NCI-H2196 treated with DMSO at 0.1 percent for 48 hours (cell line): ENCODE data around the gene SH3PXD2A.
A peak's percentile ranks its signal among the peaks of the same experiment; 100 is the strongest.

Experiments
- DNase-seq: peaks from one replicate; lab custom pipeline; 2025; ENCODE audit not compliant: unreplicated experiment; lab: John Stamatoyannopoulos, UW

SH3PXD2A gene

GRCh38 chr10:103572347-103573204, 282.8 kb downstream of the SH3PXD2A start:
- no peak for DNase-seq

- DNase-seq, result no peak
Observed at GRCh38 chr10:103571656-103571975, 283.8 kb downstream of the SH3PXD2A start.

- no peak for DNase-seq
Observed at GRCh38 chr10:103570844-103571655, 284.3 kb downstream of the SH3PXD2A start.

GRCh38 chr10:103569896-103570295, 285.5 kb downstream of the SH3PXD2A start:
- no peak for DNase-seq

- no peak for DNase-seq
Observed at GRCh38 chr10:103568505-103568904, 286.9 kb downstream of the SH3PXD2A start.

- DNase-seq, result no peak
Observed at GRCh38 chr10:103566536-103566935, 288.8 kb downstream of the SH3PXD2A start.

- DNase-seq, result no peak
Observed at GRCh38 chr10:103564776-103565520, 290.4 kb downstream of the SH3PXD2A start.

- DNase-seq, result no peak
Observed at GRCh38 chr10:103564116-103564501, 291.3 kb downstream of the SH3PXD2A start.

GRCh38 chr10:103563231-103564115, 291.9 kb downstream of the SH3PXD2A start:
- DNase-seq, result no peak

- no peak for DNase-seq
Observed at GRCh38 chr10:103562383-103562782, 293.0 kb downstream of the SH3PXD2A start.

- no peak for DNase-seq
Observed at GRCh38 chr10:103560886-103561285, 294.5 kb downstream of the SH3PXD2A start.

- no peak for DNase-seq
Observed at GRCh38 chr10:103559776-103560175, 295.6 kb downstream of the SH3PXD2A start.

GRCh38 chr10:103558911-103559310, 296.5 kb downstream of the SH3PXD2A start:
- DNase-seq, result no peak

GRCh38 chr10:103557455-103557854, 297.9 kb downstream of the SH3PXD2A start:
- no peak for DNase-seq

- no peak for DNase-seq
Observed at GRCh38 chr10:103556383-103557007, 298.9 kb downstream of the SH3PXD2A start.

- DNase-seq, result no peak
Observed at GRCh38 chr10:103555712-103556111, 299.7 kb downstream of the SH3PXD2A start.

GRCh38 chr10:103555325-103555649, 300.1 kb downstream of the SH3PXD2A start:
- DNase-seq, result no peak

- DNase-seq, result peak; percentile 7
Observed at GRCh38 chr10:103554488-103555324, 300.7 kb downstream of the SH3PXD2A start.

GRCh38 chr10:103553743-103554487, 301.5 kb downstream of the SH3PXD2A start:
- no peak for DNase-seq
